HepG2 (cell line): ENCODE data around the gene PDGFD. TPM values are rescaled to one million over a fixed set of nuclear protein-coding genes. Genes with fewer than 3 reads are reported as not detected.

Source experiments
- ATAC-seq: fragments of 200-7000 bp; cut with Tn5 transposase; 3 replicates; pipeline ENCODE4 v1.9.1; 2020; ENCODE audit warnings: mild to moderate bottlenecking, moderate library complexity
- BruUV-seq: library from RNA; stranded (reverse); fragments of 400-500 nt; replicated peaks from 2 replicates; lab custom pipeline; 2021; lab: Mats Ljungman, UMichigan
- CTCF ChIA-PET: fragments of 300-600 bp; formaldehyde crosslinking; extraction: SDS; loops from one replicate; lab custom pipeline; 2021; ENCODE audit warnings: low total read pairs, inconsistent platforms, low intra/inter-chr PET ratio; lab: Yijun Ruan, JAX
- POLR2A ChIA-PET: fragments of 350-600 bp; sonication (Branson Sonifier 250); formaldehyde crosslinking; loops from one replicate; lab custom pipeline; 2020; ENCODE audit warnings: antibody characterized with exemption, inconsistent platforms; lab: Yijun Ruan, JAX
- DNase-seq: peaks from one replicate; pipeline ENCODE4 v3.0.0-alpha.2; 2015; ENCODE audit warnings: low spot score
- FAIRE-seq: peaks from 3 replicates; lab custom pipeline; 2011; peaks lifted over from hg19 to GRCh38; lab: Jason Lieb, UNC
- H2AFZ ChIP-seq: one replicate; pipeline ENCODE4 v1.6.1; 2011; ENCODE audit warnings: low read length, inconsistent platforms
- H3K27ac ChIP-seq: fragments of 300-600 bp; 3 replicates; pipeline ENCODE4 v1.8.0; 2011; ENCODE audit warnings: mixed run types, mild to moderate bottlenecking, mixed read lengths, low read length, inconsistent platforms; ENCODE audit not compliant: insufficient read depth; ENCODE audit errors: extremely low read length
- H3K27me3 ChIP-seq, 2 experiments: fragments of 200-600 bp in 1 of 2; 2 replicates in 1 of 2; 3 replicates in 1 of 2; pipeline versions ENCODE4 v1.6.0 to v1.8.0; 2011; ENCODE audit warnings: low read length in 2 of 2, mild to moderate bottlenecking in 2 of 2, moderate library complexity in 2 of 2, inconsistent platforms in 1 of 2; ENCODE audit not compliant: insufficient read depth in 2 of 2, control insufficient read depth in 1 of 2
- H3K36me3 ChIP-seq, 2 experiments: fragments of 200-600 bp in 1 of 2; replicated peaks in 1 of 2; 2 replicates in 1 of 2; 3 replicates in 1 of 2; pipeline versions ENCODE4 v1.5.1 to v1.8.0; 2011; ENCODE audit warnings: low read length in 2 of 2, inconsistent platforms in 1 of 2; ENCODE audit not compliant: insufficient read depth in 2 of 2, control insufficient read depth in 1 of 2
- H3K4me1 ChIP-seq: 2 replicates; pipeline ENCODE4 v1.5.1; 2012; ENCODE audit warnings: low read length, inconsistent platforms; ENCODE audit not compliant: insufficient read depth
- H3K4me2 ChIP-seq: 2 replicates; pipeline ENCODE4 v1.6.0; 2011; ENCODE audit warnings: low read depth, low read length, inconsistent platforms
- H3K4me3 ChIP-seq, 3 experiments: fragments of 200-600 bp in 1 of 3; sonication (generic), shearing (Covaris generic) in 1 of 3; replicated peaks in 1 of 3; 2 replicates each; pipeline ENCODE4 v1.5.1; 2011 to 2016; ENCODE audit warnings: low read length in 3 of 3, inconsistent platforms in 2 of 3, low read depth in 2 of 3, mild to moderate bottlenecking in 2 of 3, control low read depth in 1 of 3, mixed read lengths in 1 of 3; ENCODE audit not compliant: insufficient read depth in 1 of 3
- H3K79me2 ChIP-seq: one replicate; pipeline ENCODE4 v1.6.1; 2011; ENCODE audit warnings: low read length, inconsistent platforms; ENCODE audit not compliant: insufficient read depth
- H3K9ac ChIP-seq: 2 replicates; pipeline ENCODE4 v1.6.0; 2011; ENCODE audit warnings: mild to moderate bottlenecking, low read depth, low read length, inconsistent platforms; ENCODE audit not compliant: insufficient read depth
- H3K9me3 ChIP-seq: 2 replicates; pipeline ENCODE4 v1.5.1; 2012; ENCODE audit warnings: mild to moderate bottlenecking, low read length
- H4K20me1 ChIP-seq: 2 replicates; pipeline ENCODE4 v1.6.0; 2011; ENCODE audit warnings: inconsistent platforms, mild to moderate bottlenecking, low read length, moderate library complexity; ENCODE audit not compliant: insufficient read depth
- AHR ChIP-seq: IDR thresholded peaks from 2 replicates; pipeline ENCODE4 v1.6.1; 2018; ENCODE audit warnings: missing genetic modification reagents, missing compliant biosample characterization
- CC2D1A ChIP-seq: sonication (generic); formaldehyde crosslinking; IDR thresholded peaks from 2 replicates; pipeline ENCODE4 v1.8.1; 2023; ENCODE audit warnings: mild to moderate bottlenecking, missing genetic modification reagents
- HNRNPUL1 ChIP-seq: fragments of 200-400 bp; formaldehyde crosslinking; IDR thresholded peaks from 2 replicates; pipeline ENCODE4 v1.6.1; 2017; ENCODE audit warnings: low read depth, mild to moderate bottlenecking, low read length, moderate library complexity
- MBNL3 ChIP-seq: fragments of 250-450 bp; sonication (Bioruptor Pico); conservative IDR thresholded peaks from 2 replicates; pipeline ENCODE4 v1.8.0; 2022; ENCODE audit warnings: mild to moderate bottlenecking, inconsistent platforms
- ZNF652 ChIP-seq: IDR thresholded peaks from 2 replicates; pipeline ENCODE4 v1.6.1; 2016; ENCODE audit warnings: low read depth, borderline replicate concordance
- ZNF672 ChIP-seq: sonication (generic); formaldehyde crosslinking; IDR thresholded peaks from 2 replicates; pipeline ENCODE4 v1.8.1; 2022; ENCODE audit warnings: missing genetic modification reagents
- WGBS: methylation state at CpG from one replicate; pipeline ENCODE4 v1.1.6; 2017; ENCODE audit warnings: low lambda C conversion rate; 5-methylcytosine and 5-hydroxymethylcytosine counted together
- in situ Hi-C: cut with HindIII; loops from 2 replicates; pipeline ENCODE4 v1.10.0; 2017; ENCODE audit warnings: low pct_unique_long_range_greater_than_20kb; ENCODE audit not compliant: extremely low pct_ligation_motif_present
- intact Hi-C: fragments of 100-400 bp; cut with micrococcal nuclease; formaldehyde crosslinking; loops from one replicate; pipeline ENCODE4 v1.10.0; 2022; ENCODE audit not compliant: unreplicated experiment
- polyA plus RNA-seq, 8 experiments: library from polyadenylated mRNA; depleted of rRNA in 3 of 8; stranded (reverse) in 7 of 8; unstranded in 1 of 8; fragments of >200 nt; fragmentation: Illumina TruSeq in 4 of 8; extraction: Trizol in 4 of 8; gene quantifications; 2 replicates each; pipeline versions ENCODE4 v1.2.1 to v1.2.3, GENCODE V29; 2011 to 2016; ENCODE audit warnings: low read depth in 4 of 8, missing spikeins in 1 of 8, mixed read lengths in 1 of 8; ENCODE audit not compliant: insufficient read depth in 1 of 8
- total RNA-seq, 5 experiments: library from RNA; depleted of rRNA; stranded (reverse); fragments of >200 nt; fragmentation: Illumina TruSeq; extraction: Trizol; gene quantifications; 2 replicates each; pipeline ENCODE4 v1.2.3, GENCODE V29; 2016; ENCODE audit warnings: low read depth in 1 of 5
- TF ChIP-seq, protein P1 (sequence below): sonication (generic); formaldehyde crosslinking; IDR thresholded peaks from 2 replicates; pipeline ENCODE4 v1.5.0; 2020; ENCODE audit warnings: mild to moderate bottlenecking, missing genetic modification reagents
- TF ChIP-seq, protein P2 (sequence below): sonication (generic); formaldehyde crosslinking; IDR thresholded peaks from 2 replicates; pipeline ENCODE4 v1.5.1; 2020; ENCODE audit warnings: missing genetic modification reagents, mild to moderate bottlenecking, borderline replicate concordance
- TF ChIP-seq, protein P3 (sequence below): sonication (generic); formaldehyde crosslinking; IDR thresholded peaks from 2 replicates; pipeline ENCODE4 v1.4.0; 2020; ENCODE audit warnings: missing genetic modification reagents, borderline replicate concordance

PDGFD gene
- total and polyA plus RNA-seq, 2 of the 13 experiments (the other 11 are each of a cell fraction or from before 2014, with no cell fraction given), result 0.09 to 0.29 TPM

DNA sequence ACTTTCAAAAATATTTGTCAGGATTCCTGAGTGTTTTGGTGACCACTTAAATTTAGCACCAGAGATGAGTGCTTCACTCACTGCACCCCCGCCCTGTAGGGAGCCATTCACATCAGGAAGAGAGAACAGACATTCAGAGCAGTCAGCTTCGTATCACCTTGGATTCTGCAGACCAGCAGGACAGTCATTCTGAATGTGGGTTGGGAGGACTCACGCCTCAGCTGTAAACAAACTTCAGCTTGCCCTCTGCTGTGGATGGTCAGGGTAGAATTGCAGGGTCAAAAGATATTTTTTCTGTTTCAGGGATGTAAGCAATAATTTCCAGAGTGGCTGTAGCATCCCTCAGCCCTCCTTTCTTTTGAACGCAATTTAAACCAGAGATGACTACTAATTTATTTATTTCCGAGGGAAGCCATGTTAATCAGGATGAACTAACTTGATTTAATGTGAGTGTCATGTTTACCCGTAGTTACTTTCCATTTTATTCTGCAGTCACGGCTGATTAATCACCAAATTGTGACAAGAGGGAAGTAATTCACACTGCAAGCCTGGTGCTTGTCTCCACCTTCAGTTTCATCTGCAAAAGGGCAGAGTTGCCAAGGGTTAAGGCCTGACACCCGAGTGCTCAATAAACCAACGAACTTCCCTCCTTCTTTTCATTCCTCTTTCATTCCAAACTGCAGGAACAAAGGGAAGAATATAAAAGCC is 301.7 kb downstream of the PDGFD start:
- WGBS, result 2% methylated on average over 9 of the region's 9 CpGs
- ATAC-seq (no peak), FAIRE-seq (no peak), DNase-seq (no peak)
- ChIA-PET POLR2A (no interaction called here), CTCF (no interaction called here)
- no peak for TF ChIP-seq CC2D1A (CRISPR knock-in tag)
- TF ChIP-seq, protein P1, sequence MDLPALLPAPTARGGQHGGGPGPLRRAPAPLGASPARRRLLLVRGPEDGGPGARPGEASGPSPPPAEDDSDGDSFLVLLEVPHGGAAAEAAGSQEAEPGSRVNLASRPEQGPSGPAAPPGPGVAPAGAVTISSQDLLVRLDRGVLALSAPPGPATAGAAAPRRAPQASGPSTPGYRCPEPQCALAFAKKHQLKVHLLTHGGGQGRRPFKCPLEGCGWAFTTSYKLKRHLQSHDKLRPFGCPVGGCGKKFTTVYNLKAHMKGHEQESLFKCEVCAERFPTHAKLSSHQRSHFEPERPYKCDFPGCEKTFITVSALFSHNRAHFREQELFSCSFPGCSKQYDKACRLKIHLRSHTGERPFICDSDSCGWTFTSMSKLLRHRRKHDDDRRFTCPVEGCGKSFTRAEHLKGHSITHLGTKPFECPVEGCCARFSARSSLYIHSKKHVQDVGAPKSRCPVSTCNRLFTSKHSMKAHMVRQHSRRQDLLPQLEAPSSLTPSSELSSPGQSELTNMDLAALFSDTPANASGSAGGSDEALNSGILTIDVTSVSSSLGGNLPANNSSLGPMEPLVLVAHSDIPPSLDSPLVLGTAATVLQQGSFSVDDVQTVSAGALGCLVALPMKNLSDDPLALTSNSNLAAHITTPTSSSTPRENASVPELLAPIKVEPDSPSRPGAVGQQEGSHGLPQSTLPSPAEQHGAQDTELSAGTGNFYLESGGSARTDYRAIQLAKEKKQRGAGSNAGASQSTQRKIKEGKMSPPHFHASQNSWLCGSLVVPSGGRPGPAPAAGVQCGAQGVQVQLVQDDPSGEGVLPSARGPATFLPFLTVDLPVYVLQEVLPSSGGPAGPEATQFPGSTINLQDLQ (CRISPR knock-in tag), result no peak
- no peak for TF ChIP-seq ZNF672 (CRISPR knock-in tag)
- TF ChIP-seq, protein P2, sequence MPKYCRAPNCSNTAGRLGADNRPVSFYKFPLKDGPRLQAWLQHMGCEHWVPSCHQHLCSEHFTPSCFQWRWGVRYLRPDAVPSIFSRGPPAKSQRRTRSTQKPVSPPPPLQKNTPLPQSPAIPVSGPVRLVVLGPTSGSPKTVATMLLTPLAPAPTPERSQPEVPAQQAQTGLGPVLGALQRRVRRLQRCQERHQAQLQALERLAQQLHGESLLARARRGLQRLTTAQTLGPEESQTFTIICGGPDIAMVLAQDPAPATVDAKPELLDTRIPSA, result no peak
- TF ChIP-seq, protein P3, sequence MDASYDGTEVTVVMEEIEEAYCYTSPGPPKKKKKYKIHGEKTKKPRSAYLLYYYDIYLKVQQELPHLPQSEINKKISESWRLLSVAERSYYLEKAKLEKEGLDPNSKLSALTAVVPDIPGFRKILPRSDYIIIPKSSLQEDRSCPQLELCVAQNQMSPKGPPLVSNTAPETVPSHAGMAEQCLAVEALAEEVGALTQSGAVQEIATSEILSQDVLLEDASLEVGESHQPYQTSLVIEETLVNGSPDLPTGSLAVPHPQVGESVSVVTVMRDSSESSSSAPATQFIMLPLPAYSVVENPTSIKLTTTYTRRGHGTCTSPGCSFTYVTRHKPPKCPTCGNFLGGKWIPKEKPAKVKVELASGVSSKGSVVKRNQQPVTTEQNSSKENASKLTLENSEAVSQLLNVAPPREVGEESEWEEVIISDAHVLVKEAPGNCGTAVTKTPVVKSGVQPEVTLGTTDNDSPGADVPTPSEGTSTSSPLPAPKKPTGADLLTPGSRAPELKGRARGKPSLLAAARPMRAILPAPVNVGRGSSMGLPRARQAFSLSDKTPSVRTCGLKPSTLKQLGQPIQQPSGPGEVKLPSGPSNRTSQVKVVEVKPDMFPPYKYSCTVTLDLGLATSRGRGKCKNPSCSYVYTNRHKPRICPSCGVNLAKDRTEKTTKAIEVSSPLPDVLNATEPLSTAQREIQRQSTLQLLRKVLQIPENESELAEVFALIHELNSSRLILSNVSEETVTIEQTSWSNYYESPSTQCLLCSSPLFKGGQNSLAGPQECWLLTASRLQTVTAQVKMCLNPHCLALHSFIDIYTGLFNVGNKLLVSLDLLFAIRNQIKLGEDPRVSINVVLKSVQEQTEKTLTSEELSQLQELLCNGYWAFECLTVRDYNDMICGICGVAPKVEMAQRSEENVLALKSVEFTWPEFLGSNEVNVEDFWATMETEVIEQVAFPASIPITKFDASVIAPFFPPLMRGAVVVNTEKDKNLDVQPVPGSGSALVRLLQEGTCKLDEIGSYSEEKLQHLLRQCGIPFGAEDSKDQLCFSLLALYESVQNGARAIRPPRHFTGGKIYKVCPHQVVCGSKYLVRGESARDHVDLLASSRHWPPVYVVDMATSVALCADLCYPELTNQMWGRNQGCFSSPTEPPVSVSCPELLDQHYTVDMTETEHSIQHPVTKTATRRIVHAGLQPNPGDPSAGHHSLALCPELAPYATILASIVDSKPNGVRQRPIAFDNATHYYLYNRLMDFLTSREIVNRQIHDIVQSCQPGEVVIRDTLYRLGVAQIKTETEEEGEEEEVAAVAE (CRISPR knock-in tag), result no peak
- TF ChIP-seq ZNF652, result no peak
- no peak for TF ChIP-seq HNRNPUL1
- no peak for TF ChIP-seq MBNL3
- TF ChIP-seq AHR (CRISPR knock-in tag), result no peak
- peaks cover 42% of the 10 kb centered on the region for H3K9me3 ChIP-seq
- no peak overlapping the region for H3K27ac ChIP-seq
- no peaks in the 10 kb centered on the region for H3K4me1 ChIP-seq
- no TSS peak for BruUV-seq
- no peaks in the 10 kb centered on the region for H3K79me2 ChIP-seq
- intact Hi-C loops (no loop called here), in situ Hi-C loops (no loop called here)
- no peak overlapping the region for H3K4me3 ChIP-seq
- no peak overlapping the region for H3K9ac ChIP-seq
- H3K4me2 ChIP-seq, result no peak overlapping the region
- H3K36me3 ChIP-seq, result no peaks in the 10 kb centered on the region
- no peak overlapping the region for H2AFZ ChIP-seq
- H3K27me3 ChIP-seq, result no peaks in the 10 kb centered on the region; a peak in 1 of 5 replicates
- H4K20me1 ChIP-seq, result no peaks in the 10 kb centered on the region
